ENCODE results near the gene RAB25. TPM values are rescaled to one million over a fixed set of nuclear protein-coding genes. Genes with fewer than 3 reads are reported as not detected.

RAB25 gene
- total RNA-seq, 1 donor from 2014 or later: not detected

DNA sequence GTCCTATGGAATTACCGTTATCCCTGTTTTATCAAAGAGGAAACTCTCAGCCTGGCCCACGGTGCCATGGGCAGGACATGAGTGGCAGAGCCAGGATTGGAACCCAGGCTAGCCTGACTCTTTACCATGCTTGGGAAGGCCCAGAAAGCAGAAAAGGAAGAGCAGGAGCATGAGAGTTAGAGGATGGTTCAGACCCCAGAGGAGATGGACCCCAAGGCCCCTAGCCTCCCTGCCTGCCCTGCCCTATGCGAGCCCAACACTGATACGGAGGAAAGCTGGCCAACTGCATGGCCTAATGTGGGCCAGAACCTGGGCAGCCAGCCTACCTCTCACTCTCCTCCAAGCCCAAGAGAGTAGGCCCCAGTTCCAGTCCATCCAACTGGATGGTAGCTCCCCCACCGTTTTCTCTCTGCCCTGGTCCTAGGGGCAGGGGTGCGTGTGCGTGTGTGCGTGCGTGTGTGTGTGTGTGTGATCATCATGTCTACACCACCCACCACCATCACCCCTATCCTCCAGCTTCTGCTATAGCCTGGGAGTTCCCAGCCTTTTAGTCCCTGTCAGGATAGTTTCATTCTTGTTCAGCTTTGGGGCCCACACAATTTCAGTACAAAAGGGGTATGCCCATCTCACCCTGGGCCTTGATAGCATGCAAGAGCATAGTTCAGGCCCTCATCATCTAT lies 36.7 kb downstream of the RAB25 start:
- H3K27me3 Mint-ChIP-seq (ENCODE audit: unreplicated experiment): peaks cover 4% of the 10 kb centered on the region
- peak overlapping the region; percentile 45 for H3K4me3 Mint-ChIP-seq (ENCODE audit: unreplicated experiment)
- no peak overlapping the region for H3K27ac Mint-ChIP-seq (ENCODE audit: unreplicated experiment)
- peaks cover 12% of the 10 kb centered on the region for H3K9me3 Mint-ChIP-seq (ENCODE audit: unreplicated experiment)
- peaks cover 28% of the 10 kb centered on the region for H3K4me1 Mint-ChIP-seq (ENCODE audit: low read depth, unreplicated experiment)
- TF ChIP-seq, protein P1, sequence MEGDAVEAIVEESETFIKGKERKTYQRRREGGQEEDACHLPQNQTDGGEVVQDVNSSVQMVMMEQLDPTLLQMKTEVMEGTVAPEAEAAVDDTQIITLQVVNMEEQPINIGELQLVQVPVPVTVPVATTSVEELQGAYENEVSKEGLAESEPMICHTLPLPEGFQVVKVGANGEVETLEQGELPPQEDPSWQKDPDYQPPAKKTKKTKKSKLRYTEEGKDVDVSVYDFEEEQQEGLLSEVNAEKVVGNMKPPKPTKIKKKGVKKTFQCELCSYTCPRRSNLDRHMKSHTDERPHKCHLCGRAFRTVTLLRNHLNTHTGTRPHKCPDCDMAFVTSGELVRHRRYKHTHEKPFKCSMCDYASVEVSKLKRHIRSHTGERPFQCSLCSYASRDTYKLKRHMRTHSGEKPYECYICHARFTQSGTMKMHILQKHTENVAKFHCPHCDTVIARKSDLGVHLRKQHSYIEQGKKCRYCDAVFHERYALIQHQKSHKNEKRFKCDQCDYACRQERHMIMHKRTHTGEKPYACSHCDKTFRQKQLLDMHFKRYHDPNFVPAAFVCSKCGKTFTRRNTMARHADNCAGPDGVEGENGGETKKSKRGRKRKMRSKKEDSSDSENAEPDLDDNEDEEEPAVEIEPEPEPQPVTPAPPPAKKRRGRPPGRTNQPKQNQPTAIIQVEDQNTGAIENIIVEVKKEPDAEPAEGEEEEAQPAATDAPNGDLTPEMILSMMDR (IDR thresholded peaks at IDR 0.05; ENCODE audit: partially characterized antibody, unreplicated experiment): no peak
- no peak for DNase-seq
- H3K36me3 Mint-ChIP-seq (ENCODE audit: unreplicated experiment): no peaks in the 10 kb centered on the region

DNA sequence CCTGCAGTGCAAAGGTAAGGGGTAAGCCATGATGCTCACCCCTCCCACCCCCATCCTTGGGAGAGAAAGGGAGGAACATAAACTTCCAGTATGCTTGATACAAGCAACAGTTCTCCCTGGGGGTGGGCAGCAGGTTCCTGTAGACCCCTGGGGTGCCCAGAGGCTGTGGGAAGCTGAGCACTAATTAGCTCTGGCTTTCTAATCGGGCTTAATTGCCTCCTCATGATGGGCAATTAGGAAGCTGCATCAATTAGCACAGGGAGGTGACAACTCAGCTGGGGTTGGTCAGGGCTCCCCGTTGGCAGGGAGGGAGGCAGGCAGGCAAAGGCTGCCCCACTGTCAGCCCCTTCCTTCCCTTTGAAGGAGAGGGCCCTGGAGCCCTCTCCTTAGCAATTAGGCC lies 37.8 kb downstream of the RAB25 start:
- DNase-seq: no peak

DNA sequence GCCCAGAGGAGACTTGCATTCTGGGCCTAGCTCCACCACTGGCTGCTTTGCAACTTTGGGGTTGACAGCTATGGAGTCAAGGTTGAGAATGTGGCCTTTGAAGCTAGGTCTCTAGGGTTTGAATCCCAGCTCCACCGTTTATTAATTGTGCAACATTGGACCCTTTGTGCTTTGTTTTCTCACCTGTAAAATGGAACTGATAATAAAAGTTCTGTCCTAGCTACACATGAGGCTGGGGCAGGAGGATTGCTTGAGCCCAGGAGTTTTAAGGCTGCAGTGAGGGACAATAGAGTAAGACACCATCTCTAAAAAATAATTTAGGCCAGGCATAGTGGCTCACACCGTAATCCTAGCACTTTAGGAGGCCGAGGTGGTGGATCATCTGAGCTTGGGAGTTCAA lies 38.3 kb downstream of the RAB25 start:
- H3K4me1 Mint-ChIP-seq (ENCODE audit: low read depth, unreplicated experiment): peaks cover 30% of the 10 kb centered on the region
- no peak overlapping the region for H3K27ac Mint-ChIP-seq (ENCODE audit: unreplicated experiment)
- no peaks in the 10 kb centered on the region for H3K36me3 Mint-ChIP-seq (ENCODE audit: unreplicated experiment)
- H3K9me3 Mint-ChIP-seq (ENCODE audit: unreplicated experiment): peaks cover 15% of the 10 kb centered on the region
- TF ChIP-seq, protein P1 (IDR thresholded peaks at IDR 0.05; ENCODE audit: partially characterized antibody, unreplicated experiment): no peak
- no peak for DNase-seq
- peaks cover 6% of the 10 kb centered on the region for H3K27me3 Mint-ChIP-seq (ENCODE audit: unreplicated experiment)
- no peak overlapping the region for H3K4me3 Mint-ChIP-seq (ENCODE audit: unreplicated experiment)

More for the DNA sequence above, 37.8 kb downstream of the RAB25 start:
- no peak overlapping the region for H3K4me3 Mint-ChIP-seq (ENCODE audit: unreplicated experiment)
- peaks cover 32% of the 10 kb centered on the region for H3K4me1 Mint-ChIP-seq (ENCODE audit: low read depth, unreplicated experiment)
- TF ChIP-seq, protein P1 (IDR thresholded peaks at IDR 0.05; ENCODE audit: partially characterized antibody, unreplicated experiment): no peak
- peaks cover 5% of the 10 kb centered on the region for H3K27me3 Mint-ChIP-seq (ENCODE audit: unreplicated experiment)
- H3K27ac Mint-ChIP-seq (ENCODE audit: unreplicated experiment): no peak overlapping the region
- no peaks in the 10 kb centered on the region for H3K36me3 Mint-ChIP-seq (ENCODE audit: unreplicated experiment)
- peaks cover 15% of the 10 kb centered on the region for H3K9me3 Mint-ChIP-seq (ENCODE audit: unreplicated experiment)

DNA sequence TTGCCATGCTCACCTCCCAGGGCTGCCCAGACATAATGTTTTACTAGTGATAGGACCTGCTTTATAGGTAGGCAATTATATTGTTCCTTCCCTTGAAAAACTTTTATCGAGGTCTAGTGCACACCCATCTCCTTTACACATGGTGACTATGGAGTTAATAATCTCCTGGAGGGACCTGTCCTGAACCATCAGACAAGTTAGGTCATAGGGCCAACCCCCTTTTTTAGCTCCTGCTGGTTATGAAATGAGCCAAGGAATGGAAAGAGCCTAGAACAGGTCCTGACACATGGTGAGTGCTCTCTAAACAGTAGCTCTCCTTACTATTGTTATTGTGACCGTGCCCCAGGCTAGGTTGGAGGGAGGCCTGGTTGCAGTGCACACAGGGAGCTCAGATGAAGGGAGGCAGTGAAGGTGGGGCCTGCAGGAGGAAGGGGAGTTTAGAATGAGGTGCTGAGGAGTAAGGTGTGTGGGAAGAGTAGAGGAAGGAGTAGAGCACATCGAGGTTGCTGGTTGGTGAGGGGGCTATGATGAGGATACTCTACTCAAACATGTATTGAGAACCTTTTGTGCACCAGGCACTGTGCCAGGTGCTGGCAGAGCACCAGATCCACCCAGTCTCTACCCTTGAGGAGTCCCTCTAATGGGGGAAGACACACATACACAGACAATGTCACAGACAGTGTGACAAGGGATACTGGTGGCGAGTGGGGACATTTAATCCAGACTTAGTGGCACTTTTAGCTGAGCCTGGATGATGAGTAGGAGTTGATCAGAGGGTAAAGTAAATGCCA lies 39.4 kb downstream of the RAB25 start:
- peaks cover 36% of the 10 kb centered on the region for H3K4me1 Mint-ChIP-seq (ENCODE audit: low read depth, unreplicated experiment)
- peaks cover 6% of the 10 kb centered on the region for H3K27me3 Mint-ChIP-seq (ENCODE audit: unreplicated experiment)
- no peak overlapping the region for H3K27ac Mint-ChIP-seq (ENCODE audit: unreplicated experiment)
- TF ChIP-seq, protein P1 (IDR thresholded peaks at IDR 0.05; ENCODE audit: partially characterized antibody, unreplicated experiment): no peak
- H3K36me3 Mint-ChIP-seq (ENCODE audit: unreplicated experiment): no peaks in the 10 kb centered on the region
- no peak for DNase-seq
- H3K9me3 Mint-ChIP-seq (ENCODE audit: unreplicated experiment): peaks cover 15% of the 10 kb centered on the region
- H3K4me3 Mint-ChIP-seq (ENCODE audit: unreplicated experiment): no peak overlapping the region

DNA sequence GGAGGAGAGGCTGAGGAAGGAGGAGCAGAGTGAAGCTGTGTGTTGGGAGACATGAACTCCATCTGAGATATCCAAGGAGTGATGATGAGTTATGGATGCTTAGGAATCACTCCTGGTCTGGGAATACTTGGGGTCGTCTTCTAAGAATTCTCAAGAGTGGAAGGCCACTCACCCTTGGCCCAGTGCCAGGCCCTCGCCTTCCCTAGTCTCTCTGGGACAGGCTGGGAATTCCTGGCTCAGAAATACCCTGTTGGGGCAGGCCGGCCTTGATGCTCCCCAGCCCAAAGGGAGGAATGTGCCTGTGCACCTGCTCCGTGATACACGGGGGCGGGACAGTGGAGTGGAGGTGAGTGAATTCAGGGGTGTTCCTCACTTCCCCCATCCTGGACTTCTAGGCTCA lies 40.9 kb downstream of the RAB25 start:
- Mint-ChIP-seq H3K4me3 (ENCODE audit: unreplicated experiment) (peak overlapping the region; percentile 30), H3K4me1 (ENCODE audit: low read depth, unreplicated experiment) (peaks cover 32% of the 10 kb centered on the region), H3K9me3 (ENCODE audit: unreplicated experiment) (peaks cover 14% of the 10 kb centered on the region), H3K27me3 (ENCODE audit: unreplicated experiment) (peaks cover 6% of the 10 kb centered on the region), H3K36me3 (ENCODE audit: unreplicated experiment) (no peaks in the 10 kb centered on the region), H3K27ac (ENCODE audit: unreplicated experiment) (no peak overlapping the region)
- TF ChIP-seq, protein P1 (IDR thresholded peaks at IDR 0.05; ENCODE audit: partially characterized antibody, unreplicated experiment): no peak
- no peak for DNase-seq
